GM18507 (cell line): ENCODE results near the gene NMT2.

Experiments
- DNase-seq: peaks from one replicate; pipeline ENCODE4 v3.0.0; 2011; ENCODE audit warnings: low read depth; ENCODE audit not compliant: insufficient read length; ENCODE audit errors: extremely low spot score
- FAIRE-seq: peaks from 2 replicates; lab custom pipeline; 2011; peaks lifted over from hg19 to GRCh38; lab: Jason Lieb, UNC

NMT2 gene

DNA sequence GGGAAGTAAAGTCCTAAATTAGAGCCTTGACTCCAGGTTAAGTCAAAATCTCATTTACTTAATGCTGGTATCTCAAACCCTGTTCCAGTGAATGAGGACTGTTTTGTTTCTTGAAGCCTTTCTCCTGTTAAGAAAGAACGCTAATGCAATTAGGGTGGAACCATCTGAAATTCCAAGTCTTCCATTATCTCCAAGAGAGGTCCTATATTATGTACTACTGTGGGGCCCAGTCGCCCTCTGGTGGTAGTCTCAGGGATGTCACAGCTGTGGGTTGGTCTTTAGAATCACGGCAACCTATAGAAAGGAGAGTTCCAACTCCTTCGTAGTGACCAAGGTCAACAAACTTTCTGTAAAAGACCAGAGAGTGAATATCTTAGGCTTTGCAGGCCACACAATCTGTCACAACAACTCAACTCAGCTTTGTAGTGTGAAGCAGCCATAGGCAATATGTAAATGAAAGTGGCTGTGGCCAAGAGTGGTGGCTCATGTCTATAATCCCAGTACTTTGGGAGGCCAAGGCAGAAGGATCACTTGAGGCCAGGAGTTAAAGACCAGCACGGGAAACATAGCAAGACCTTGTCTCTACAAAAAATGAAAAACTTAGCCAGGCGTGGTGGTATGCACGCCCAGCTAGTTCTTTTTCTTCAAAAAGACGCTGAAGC lies 62.0 kb downstream of the NMT2 start:
- FAIRE-seq (peak; percentile 79), DNase-seq (no peak)

DNA sequence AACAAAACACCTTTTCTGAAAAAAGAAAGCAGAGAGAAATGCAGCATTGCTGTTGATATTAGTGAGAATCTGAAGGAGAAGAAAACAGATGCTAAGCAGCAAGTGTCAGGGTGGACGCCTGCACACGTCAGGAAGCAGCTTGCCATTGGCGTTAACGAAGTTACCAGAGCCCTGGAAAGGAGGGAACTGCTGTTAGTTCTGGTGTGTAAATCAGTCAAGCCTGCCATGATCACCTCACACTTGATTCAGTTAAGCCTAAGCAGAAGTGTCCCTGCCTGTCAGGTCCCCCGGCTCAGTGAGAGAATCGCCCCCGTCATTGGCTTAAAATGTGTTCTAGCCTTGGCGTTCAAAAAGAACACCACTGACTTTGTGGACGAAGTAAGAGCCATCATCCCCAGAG lies 65.0 kb downstream of the NMT2 start:
- FAIRE-seq, result no peak
- DNase-seq, result no peak

DNA sequence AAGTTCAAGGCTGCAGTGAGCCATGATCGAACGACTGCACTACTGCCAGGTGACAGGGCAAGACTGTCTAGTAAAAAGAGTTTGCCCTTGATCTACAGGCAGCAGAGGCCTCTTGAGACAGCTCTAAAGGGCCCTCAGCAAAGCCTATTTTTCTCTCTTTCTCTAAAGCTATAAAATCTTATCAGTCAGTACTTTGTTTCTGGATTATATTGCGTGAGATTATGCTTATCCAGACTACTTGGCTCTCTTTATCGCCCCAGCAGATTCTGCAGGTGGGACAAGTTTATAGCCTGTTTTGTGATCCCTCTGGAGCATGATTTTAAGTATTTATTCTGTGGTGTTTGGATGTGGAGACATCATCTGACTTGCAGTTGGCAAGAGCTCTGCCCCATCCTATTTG lies 68.6 kb downstream of the NMT2 start:
- FAIRE-seq, result no peak
- no peak for DNase-seq

DNA sequence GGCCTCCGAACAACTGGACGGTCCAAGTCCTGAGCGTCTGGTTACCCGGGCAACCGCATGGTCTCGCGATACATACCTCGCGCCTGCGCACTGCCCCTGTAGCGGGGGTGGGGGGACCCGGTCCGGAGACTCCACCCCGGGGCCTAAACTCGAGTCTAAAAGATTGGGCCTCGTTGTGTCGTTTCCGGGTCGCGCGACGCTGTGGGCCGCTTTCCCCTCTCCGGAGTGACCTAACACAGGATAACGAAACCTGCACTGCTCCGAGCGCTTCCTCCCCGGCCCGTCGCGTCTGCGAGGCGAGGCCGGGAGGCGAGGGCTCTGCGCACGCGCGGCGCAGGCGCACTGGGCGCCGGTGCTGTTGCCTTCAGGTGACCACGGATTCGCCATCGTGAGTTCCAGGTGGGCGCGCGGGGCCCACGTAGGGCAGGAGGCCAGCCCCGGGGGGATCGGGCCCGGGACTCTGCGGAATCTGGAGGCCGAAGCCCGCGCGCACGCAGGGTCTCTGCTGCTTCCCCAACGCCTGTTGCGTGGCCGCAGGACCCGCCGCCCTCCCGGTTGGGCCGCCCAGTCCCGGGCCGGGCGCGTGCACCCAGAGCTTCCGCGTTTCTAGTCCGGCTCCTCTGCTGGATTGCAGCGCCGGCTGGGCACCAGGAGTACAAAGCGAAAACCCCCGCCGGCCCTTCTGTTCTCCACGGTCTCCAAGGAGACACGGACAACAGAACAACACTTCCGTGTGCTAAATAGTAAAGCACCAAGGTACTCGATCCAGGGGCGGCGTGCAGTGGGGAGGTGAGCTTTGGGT lies 71.3 kb downstream of the NMT2 start, which contains the start of gene RPP38:
RPP38 (plus strand) TSS at position 345 of the 802 bp plus-strand sequence. CDS start 5,960 bp downstream, outside the sequence.
- DNase-seq, result peak; percentile 94
- peak; percentile 95 for FAIRE-seq

DNA sequence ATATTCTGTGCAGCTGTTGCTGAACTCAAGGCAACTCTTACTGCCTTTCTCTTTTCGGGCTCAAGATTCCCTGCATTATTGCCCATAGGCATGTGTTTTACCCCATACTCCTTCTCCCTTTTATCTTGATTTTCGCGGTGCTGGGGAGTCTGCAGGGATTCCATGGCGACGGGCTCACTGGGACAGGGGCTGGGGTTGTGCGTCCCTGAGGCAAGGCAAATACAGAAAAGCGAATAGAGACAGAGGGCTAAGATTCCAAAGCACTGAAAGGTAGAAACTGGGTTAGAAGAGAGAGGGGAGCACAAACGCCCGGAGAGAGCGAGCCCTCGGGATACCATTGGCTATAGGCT lies 71.9 kb downstream of the NMT2 start:
- FAIRE-seq (no peak), DNase-seq (no peak)

DNA sequence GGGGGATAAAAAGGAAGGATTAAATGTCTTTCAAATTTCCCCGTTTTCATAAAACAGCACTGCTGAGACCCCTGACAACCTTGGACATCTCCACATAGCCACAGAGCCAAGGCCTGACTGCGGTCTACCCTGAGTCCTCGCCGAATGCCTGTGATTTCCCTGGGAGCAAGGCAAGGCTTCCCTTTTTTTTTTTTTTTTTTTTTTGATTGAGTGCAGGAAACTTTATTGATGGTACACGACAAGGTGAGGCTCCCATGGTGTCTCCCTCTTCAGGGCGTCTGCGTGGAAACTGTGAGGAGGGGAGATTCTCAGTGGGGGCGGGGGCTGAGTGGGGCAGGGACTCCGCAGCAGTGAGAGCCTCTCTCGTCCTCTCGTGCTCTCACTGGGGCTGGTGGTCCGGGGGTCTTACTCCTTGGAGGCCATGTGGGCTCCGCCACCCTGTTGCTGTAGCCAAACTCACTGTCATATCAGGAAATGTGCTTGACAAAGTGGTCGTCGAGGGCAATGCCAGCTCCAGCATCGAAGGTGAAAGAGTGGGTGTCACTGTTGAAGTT lies 75.6 kb downstream of the NMT2 start:
- no peak for DNase-seq
- FAIRE-seq, result no peak

DNA sequence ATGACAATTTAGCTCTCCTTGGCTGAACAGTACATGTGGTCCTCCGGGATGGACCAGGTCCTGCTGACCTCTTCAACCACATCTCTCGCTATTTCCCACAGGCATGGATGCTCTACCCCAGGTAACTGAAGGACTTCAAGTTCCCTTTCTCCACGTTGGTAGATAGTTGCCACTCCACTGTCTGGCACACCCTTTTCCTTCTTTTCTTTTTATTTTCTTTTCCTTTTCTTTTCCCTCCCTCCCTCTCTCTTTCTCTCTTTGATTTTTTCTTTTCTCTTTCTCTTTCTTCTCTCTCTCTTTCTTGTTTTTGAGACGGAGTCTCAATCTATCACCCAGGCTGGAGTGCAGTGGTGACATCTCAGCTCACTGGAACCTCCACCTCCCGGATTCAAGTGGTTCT lies 77.1 kb downstream of the NMT2 start:
- DNase-seq, result no peak
- no peak for FAIRE-seq

DNA sequence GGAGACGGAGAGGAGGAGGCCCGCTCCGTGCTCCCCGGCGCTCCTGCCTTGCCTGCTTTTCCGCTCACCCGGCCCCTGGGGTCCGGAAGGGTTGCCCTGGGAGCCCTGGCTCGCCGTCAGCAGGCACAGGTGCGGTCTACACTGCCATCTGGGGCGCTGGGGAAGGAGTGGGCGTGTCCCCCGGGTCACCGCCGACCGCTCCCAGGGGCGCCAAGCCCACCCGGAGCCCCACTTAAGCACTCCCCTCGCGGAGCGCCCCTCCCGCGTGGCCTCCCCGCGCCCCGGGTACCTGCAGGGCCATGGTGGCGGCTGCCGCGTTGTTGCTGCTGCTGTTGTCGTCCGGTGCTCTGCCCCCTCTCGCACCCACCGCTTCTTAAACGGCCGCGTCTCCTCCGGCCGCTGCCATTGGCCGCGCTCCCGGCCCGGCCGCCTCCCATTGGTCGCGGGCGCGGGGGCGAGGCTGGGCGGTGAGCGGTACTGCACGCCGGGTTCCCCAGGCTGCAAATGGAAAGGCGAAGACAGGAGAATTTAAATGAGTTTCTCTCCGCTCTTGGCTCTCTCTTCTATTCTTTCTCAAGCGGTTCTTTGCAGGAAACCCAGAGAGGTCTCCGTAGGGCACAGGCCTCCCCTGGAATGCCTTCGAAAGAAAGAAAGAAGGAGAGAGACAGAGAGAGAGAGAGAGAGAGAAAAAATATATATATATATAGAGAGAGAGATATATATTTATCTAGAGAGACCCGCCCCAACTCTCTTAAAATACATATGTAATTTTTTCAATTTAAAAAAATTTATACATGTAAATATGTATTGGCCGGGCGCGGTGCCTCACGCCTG lies 79.8 kb downstream of the NMT2 start, which contains the start of gene ACBD7:
ACBD7 (minus strand) TSS at position 349 of the 834 bp plus-strand sequence; CDS start at position 301, 48 bp downstream.
- peak; percentile 88 for FAIRE-seq
- DNase-seq, result peak; percentile 93

DNA sequence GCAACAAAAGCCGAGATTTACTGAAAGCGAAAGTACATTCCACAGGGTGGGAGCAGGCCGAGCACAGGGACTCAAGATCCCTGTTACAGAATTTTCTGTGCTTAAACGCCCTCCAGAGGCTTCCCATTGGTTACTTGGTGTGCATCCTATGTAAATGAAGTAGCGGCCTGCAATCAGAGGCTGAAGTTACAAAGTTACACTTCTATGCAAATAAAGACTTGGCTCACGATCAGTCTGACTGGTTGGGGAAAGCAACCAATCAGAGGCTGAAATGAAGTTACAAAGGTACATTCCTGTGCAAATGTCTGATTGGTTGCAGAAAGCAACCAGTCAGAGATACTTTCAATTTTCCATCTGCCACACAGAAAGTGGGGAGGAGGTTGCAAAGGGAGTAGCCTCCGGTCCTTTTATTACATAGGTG lies 84.0 kb downstream of the NMT2 start:
- DNase-seq, result no peak
- FAIRE-seq, result no peak

DNA sequence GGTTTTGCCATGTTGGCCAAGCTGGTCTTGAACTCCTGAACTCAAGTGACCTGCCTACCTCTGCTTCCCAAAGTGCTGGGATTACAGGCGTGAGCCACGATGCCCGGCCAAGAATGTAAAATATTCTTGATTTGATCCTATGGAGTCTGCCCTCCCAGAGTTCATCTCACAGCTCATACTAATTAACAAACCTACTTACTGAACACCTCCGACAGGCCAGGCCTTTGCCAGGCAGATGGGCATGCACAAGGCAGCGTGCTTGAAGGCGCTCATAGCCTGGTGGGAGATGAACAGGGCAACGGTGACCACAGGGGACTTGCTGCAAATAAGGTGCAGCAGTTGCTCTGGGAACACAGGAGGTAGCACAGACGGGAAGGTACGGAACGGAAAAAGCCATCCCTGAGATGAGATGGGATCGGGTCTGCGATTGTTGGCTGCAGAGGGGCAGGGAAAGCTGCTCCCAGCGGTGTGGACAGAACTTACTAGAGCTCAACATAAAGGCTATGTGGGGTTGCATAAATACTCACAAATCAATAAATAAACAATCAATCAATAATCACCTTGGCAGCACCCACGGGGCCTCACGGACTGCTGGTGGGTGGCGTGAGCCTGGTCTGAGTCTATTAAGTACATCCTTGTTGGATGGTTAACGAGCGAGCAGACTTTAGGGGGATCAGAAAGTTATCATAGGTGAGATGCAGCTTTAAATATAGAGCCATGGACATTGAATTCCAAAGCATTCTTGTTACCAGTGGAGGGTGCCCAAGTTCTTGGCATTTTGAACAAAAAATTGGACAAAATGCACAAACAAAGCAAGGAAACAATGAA lies 84.6 kb downstream of the NMT2 start:
- no peak for FAIRE-seq
- DNase-seq, result no peak

DNA sequence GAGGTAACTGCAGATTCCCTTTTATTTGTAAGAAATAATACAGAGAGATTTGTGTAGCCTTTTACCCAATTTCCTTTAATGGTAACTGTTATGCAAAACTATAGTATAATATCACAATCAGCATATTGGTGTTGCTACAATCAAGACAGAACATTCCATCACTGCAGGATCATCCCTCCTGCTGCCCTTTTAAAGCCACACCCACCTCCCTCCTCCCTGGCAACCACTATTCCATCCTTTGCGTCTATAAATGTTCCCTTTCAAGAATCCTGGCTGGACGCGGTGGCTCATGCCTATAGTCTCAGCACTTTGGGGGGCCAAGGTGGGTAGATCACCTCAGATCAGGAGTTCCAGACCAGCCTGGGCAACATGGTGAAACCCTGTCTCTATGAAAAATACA lies 93.1 kb downstream of the NMT2 start:
- DNase-seq (no peak), FAIRE-seq (no peak)

DNA sequence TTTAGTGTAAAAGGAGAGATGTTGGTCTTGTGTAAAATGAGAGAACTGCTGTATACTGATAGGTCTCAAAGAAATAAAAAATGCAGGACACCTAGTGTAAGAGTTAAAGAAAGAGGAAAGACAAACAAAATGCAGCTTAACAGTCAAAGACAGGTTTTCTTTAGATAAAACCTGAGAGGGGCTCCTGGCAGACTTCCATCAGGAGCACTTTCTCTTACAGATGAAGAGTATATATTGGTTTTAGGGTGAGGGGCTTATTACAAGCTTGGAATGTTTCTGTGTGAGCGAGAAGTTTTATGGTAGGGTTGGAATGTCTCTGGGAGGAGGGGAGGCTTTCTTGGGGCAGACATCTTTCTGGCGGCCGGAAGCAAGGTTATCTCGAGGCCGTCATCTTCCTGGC lies 96.1 kb downstream of the NMT2 start:
- FAIRE-seq (no peak), DNase-seq (no peak)

DNA sequence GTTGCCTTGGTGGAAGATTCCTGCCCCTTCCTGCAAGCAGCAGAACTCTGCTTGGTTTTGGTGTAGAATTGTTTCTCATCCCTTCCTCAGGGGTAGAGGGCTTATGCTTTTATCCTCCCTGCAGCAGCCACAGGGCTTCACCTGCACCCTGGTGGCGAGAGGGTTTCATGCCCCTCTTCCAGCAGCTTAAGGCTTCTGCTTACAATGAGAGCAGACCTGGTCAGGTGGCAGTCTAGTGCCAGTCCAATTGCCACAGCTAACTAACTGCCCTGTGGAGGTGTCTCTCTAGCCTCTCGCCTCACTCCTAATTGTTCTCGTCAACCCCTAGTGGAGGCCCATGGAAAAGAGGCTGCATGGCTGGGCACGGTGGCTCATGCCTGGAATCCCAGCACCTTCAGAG lies 99.3 kb downstream of the NMT2 start:
- DNase-seq (no peak), FAIRE-seq (no peak)

DNA sequence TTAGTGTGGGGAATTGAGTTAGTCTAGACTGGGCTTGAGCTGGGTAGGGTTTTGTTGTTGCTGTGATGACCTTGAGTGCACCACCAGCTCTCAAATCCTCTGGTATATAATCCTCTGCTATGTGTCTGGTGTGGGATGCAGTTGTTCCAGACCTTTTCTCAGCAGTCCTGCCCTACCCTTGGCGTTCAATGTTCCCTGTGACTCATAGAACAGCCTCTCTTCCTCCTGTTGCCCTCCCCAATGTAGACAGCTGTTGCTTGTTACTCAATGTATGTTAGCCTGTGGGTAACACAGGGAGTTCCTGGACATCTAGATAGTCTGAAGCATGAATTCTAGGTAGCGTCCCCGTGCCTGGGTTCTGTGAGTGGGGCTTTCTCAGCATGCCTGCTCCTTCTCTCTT lies 99.7 kb downstream of the NMT2 start:
- DNase-seq (no peak), FAIRE-seq (no peak)

DNA sequence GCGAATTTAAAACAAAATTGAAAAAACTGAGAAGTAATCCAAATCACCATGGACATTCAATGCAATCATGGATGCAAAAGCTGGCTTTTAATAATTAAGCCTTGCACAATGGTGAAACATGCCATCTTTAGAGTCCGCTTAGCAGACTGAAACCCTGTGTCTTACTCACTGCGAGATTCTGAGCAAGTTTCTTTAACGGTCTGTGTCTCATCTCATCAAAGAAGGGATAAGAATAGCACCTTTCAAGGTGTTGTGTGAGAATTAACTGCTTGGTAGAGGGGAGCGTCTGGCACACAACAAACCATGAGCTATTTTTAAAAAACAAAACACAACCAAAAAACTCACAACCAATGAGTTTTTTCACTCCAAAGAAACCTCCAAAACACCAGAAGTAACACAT lies 101.3 kb downstream of the NMT2 start:
- no peak for FAIRE-seq
- no peak for DNase-seq

DNA sequence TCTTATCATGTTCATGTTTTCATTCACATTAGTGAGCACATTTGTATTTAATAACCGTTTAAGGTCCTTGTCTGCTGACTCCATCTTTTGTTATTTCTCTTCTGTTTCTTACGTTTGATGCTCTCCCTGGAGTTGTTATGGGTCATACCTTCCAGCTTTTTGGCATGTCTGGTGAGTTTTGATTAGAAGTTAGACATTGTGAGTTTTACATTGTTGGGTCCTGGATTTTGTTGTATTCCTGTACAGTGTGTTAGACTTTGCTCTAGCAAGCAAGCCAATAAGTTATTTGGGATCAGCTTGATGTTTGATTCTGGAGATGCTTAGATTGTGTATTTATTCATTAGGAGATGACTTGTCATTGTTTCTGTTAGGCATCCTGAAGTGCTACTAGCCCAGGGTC lies 107.9 kb downstream of the NMT2 start:
- no peak for DNase-seq
- FAIRE-seq, result no peak

DNA sequence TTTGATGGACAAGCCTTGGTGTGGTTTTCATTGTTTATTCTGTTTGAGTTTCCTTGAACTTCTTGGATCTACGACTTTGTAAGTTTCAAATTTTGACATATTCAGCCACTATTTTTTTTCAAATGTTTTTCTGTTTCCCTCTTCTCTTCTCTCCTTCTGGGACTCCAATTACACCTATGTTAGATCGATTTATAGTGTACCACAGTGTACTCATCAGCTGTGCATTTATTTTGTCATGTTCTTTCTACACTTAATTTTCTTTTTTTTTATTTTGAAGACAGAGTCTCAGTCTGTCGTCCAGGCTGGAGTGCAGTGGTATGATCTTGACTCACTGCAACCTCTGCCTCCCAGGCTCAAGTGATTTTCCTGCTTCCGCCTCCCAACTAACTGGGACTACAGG lies 108.6 kb downstream of the NMT2 start:
- no peak for FAIRE-seq
- DNase-seq, result no peak

DNA sequence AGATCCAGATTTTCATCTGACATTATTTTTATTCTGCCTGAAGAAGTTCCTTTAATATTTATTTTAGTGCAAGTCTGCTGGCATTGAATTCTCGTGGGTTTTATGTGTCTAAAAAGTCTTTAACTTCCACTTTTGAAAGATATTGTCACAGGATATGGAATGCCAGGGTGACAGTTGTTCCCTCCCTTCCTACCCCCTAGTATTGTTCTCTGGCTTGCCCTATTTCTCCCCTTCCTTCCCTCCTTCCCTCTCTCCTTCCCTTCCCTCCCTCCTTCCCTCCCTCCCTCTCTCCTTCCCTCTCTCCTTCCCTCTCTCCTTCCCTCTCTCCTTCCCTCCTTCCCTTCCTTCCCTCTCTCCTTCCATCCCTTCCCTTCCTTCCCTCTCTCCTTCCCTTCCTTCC lies 109.8 kb downstream of the NMT2 start:
- DNase-seq (no peak), FAIRE-seq (no peak)
